ENCODE measurements around the gene IL15RA.

GRCh38 chr10:5956146-5956936, 21.0 kb downstream of the IL15RA start:
- TF ChIP-seq CTCF (IDR thresholded peaks at IDR 0.05 in 8 of 11, conservative IDR thresholded peaks at IDR 0.05 in 3 of 11) (no peak), POLR2A (IDR thresholded peaks at IDR 0.05) (no peak), POLR2AphosphoS5 (IDR thresholded peaks at IDR 0.05) (no peak)
